ENCODE measurements around the gene TRIO.
A peak's percentile ranks its signal among the peaks of the same experiment; 100 is the strongest.

Gene TRIO

GRCh38 chr5:14357851-14358250 lies 214.7 kb downstream of the TRIO start:
- no peak overlapping the region for H3K4me3 ChIP-seq (ENCODE audit: control insufficient read depth, low read depth, low read length)
- no peak for DNase-seq (ENCODE audit: low read depth)
- no peak for TF ChIP-seq CTCF (conservative IDR thresholded peaks at IDR 0.05; ENCODE audit: control insufficient read depth, insufficient read depth, low read depth, low read length)

GRCh38 chr5:14358536-14358935 lies 215.4 kb downstream of the TRIO start:
- no peak for DNase-seq (ENCODE audit: low read depth)
- no peak overlapping the region for H3K4me3 ChIP-seq (ENCODE audit: control insufficient read depth, low read depth, low read length)
- no peak for TF ChIP-seq CTCF (conservative IDR thresholded peaks at IDR 0.05; ENCODE audit: control insufficient read depth, insufficient read depth, low read depth, low read length)

GRCh38 chr5:14359069-14360043 lies 216.2 kb downstream of the TRIO start:
- no peak for TF ChIP-seq CTCF (conservative IDR thresholded peaks at IDR 0.05; ENCODE audit: control insufficient read depth, insufficient read depth, low read depth, low read length)
- H3K4me3 ChIP-seq (ENCODE audit: control insufficient read depth, low read depth, low read length), result no peak overlapping the region
- no peak for DNase-seq (ENCODE audit: low read depth)

- H3K4me3 ChIP-seq (ENCODE audit: control insufficient read depth, low read depth, low read length), result no peak overlapping the region
- no peak for TF ChIP-seq CTCF (conservative IDR thresholded peaks at IDR 0.05; ENCODE audit: control insufficient read depth, insufficient read depth, low read depth, low read length)
- DNase-seq (ENCODE audit: low read depth), result no peak
Measured at GRCh38 chr5:14362491-14362890, 219.3 kb downstream of the TRIO start.

GRCh38 chr5:14364096-14364495 lies 221.0 kb downstream of the TRIO start:
- H3K4me3 ChIP-seq (ENCODE audit: control insufficient read depth, low read depth, low read length), result no peak overlapping the region
- DNase-seq (ENCODE audit: low read depth), result peak; percentile 17
- TF ChIP-seq CTCF (conservative IDR thresholded peaks at IDR 0.05; ENCODE audit: control insufficient read depth, insufficient read depth, low read depth, low read length), result peak; percentile 10

GRCh38 chr5:14364576-14365472 lies 221.7 kb downstream of the TRIO start:
- H3K4me3 ChIP-seq (ENCODE audit: control insufficient read depth, low read depth, low read length), result no peak overlapping the region
- TF ChIP-seq CTCF (conservative IDR thresholded peaks at IDR 0.05; ENCODE audit: control insufficient read depth, insufficient read depth, low read depth, low read length), result peak; percentile 46
- no peak for DNase-seq (ENCODE audit: low read depth)

Data from fibroblast of mammary gland (primary cell).